Hepatocyte (in vitro differentiated cells): ENCODE results near the gene SMAP1. TPM values are rescaled to one million over a fixed set of nuclear protein-coding genes. Genes with fewer than 3 reads are reported as not detected.

Experiments used
- DNase-seq: peaks from one replicate; pipeline ENCODE4 v3.0.0-alpha.2; 2016; ENCODE audit warnings: low spot score
- H2AFZ ChIP-seq: fragments of 200-600 bp; sonication (generic); 2 replicates; pipeline ENCODE4 v1.6.0; 2016; ENCODE audit warnings: antibody characterized with exemption, mild to moderate bottlenecking
- H3K27ac ChIP-seq: fragments of 200-600 bp; sonication (generic); 2 replicates; pipeline ENCODE4 v1.5.1; 2016; ENCODE audit warnings: mild to moderate bottlenecking
- H3K27me3 ChIP-seq: fragments of 200-600 bp; sonication (generic); 2 replicates; pipeline ENCODE4 v1.6.1; 2016
- H3K36me3 ChIP-seq: fragments of 200-600 bp; sonication (generic); replicated peaks from 2 replicates; pipeline ENCODE4 v1.5.1; 2016; ENCODE audit warnings: low read depth; ENCODE audit not compliant: insufficient read depth
- H3K4me1 ChIP-seq: fragments of 200-600 bp; sonication (generic); 2 replicates; pipeline ENCODE4 v1.5.1; 2016; ENCODE audit warnings: mild to moderate bottlenecking, moderate library complexity; ENCODE audit not compliant: insufficient read depth
- H3K4me2 ChIP-seq: fragments of 200-600 bp; sonication (generic); 2 replicates; pipeline ENCODE4 v1.6.0; 2016
- H3K4me3 ChIP-seq: fragments of 200-600 bp; sonication (generic); 2 replicates; pipeline ENCODE4 v1.5.1; 2016; ENCODE audit warnings: mild to moderate bottlenecking
- H3K79me2 ChIP-seq: fragments of 200-600 bp; sonication (generic); 2 replicates; pipeline ENCODE4 v1.6.0; 2017; ENCODE audit warnings: mild to moderate bottlenecking
- H3K9me2 ChIP-seq: fragments of 200-600 bp; sonication (generic); replicated peaks from 2 replicates; pipeline ENCODE4 v1.6.0; 2017; ENCODE audit warnings: mild to moderate bottlenecking; ENCODE audit not compliant: insufficient read depth
- H3K9me3 ChIP-seq: fragments of 200-600 bp; sonication (generic); 2 replicates; pipeline ENCODE4 v1.5.1; 2016; ENCODE audit warnings: low read depth, mild to moderate bottlenecking
- H4K20me1 ChIP-seq: fragments of 200-600 bp; sonication (generic); 2 replicates; pipeline ENCODE4 v1.6.0; 2016; ENCODE audit warnings: mild to moderate bottlenecking; ENCODE audit not compliant: insufficient read depth, poor library complexity, severe bottlenecking
- CTCF ChIP-seq: fragments of 200-600 bp; sonication (generic); IDR thresholded peaks from 2 replicates; pipeline ENCODE4 v1.5.1; 2016; ENCODE audit warnings: antibody characterized with exemption, mild to moderate bottlenecking; ENCODE audit not compliant: poor library complexity
- EZH2 ChIP-seq: fragments of 200-600 bp; sonication (generic); IDR thresholded peaks from 2 replicates; pipeline ENCODE4 v1.6.1; 2016; ENCODE audit warnings: antibody characterized with exemption, mild to moderate bottlenecking, borderline replicate concordance
- EZH2phosphoT487 ChIP-seq: fragments of 200-600 bp; sonication (generic); IDR thresholded peaks from one replicate; pipeline ENCODE4 v1.6.1; 2018; ENCODE audit warnings: antibody characterized with exemption, mild to moderate bottlenecking, low read depth, moderate library complexity; ENCODE audit not compliant: unreplicated experiment, severe bottlenecking
- WGBS: methylation state at CpG from one replicate; pipeline ENCODE4 v1.1.6; 2016; ENCODE audit warnings: low lambda C conversion rate; ENCODE audit errors: missing lambda C conversion rate; 5-methylcytosine and 5-hydroxymethylcytosine counted together
- polyA plus RNA-seq: library from polyadenylated mRNA; unstranded; fragments of >200 nt; fragmentation: Nextera tagmentation; extraction: Ambion mirVana; gene quantifications from 2 replicates; pipeline ENCODE4 v1.2.1, GENCODE V29; 2016
- total RNA-seq: library from RNA; depleted of rRNA; stranded (reverse); fragments of >200 nt; gene quantifications from 2 replicates; pipeline ENCODE4 v1.2.3, GENCODE V29; 2014

SMAP1 gene
- total and polyA plus RNA-seq, 2 experiments from 2014 or later, result 28.2 to 42.4 TPM

- H3K4me3 ChIP-seq, result no peak overlapping the region
- no peaks in the 10 kb centered on the region for H3K36me3 ChIP-seq
- TF ChIP-seq CTCF, result no peak
- TF ChIP-seq EZH2phosphoT487, result no peak
- TF ChIP-seq EZH2, result no peak
- no peaks in the 10 kb centered on the region for H3K9me3 ChIP-seq
- no peak overlapping the region for H2AFZ ChIP-seq
- H3K27ac ChIP-seq, result no peak overlapping the region
- DNase-seq, result no peak
- 72% methylated on average over 2 of the region's 2 CpGs for WGBS
- no peaks in the 10 kb centered on the region for H3K9me2 ChIP-seq
- H3K4me2 ChIP-seq, result no peak overlapping the region
- H3K79me2 ChIP-seq, result no peaks in the 10 kb centered on the region
- H4K20me1 ChIP-seq, result no peaks in the 10 kb centered on the region
- no peaks in the 10 kb centered on the region for H3K4me1 ChIP-seq
- no peaks in the 10 kb centered on the region for H3K27me3 ChIP-seq
These were observed 236.2 kb downstream of the SMAP1 start for GRCh38 chr6:70903665-70904452.

GRCh38 chr6:70905742-70906141, 238.1 kb downstream of the SMAP1 start:
- Histone ChIP-seq H4K20me1 (no peaks in the 10 kb centered on the region), H3K9me3 (no peaks in the 10 kb centered on the region), H3K4me1 (no peaks in the 10 kb centered on the region), H3K9me2 (no peaks in the 10 kb centered on the region), H3K4me2 (no peak overlapping the region), H3K27ac (no peak overlapping the region), H3K36me3 (no peaks in the 10 kb centered on the region), H3K27me3 (no peaks in the 10 kb centered on the region), H3K4me3 (no peak overlapping the region), H2AFZ (no peak overlapping the region), H3K79me2 (no peaks in the 10 kb centered on the region)
- no peak for DNase-seq
- no peak for TF ChIP-seq CTCF
- no peak for TF ChIP-seq EZH2
- no peak for TF ChIP-seq EZH2phosphoT487
- WGBS, result 96% methylated on average over 1 of the region's 1 CpG

Other genes with a start within 250 kb of the SMAP1 start
- 16.0 and 16.9 TPM in 2 replicates for gene SDHAF4, start 101.0 kb upstream of the SMAP1 start, total RNA-seq
- gene SDHAF4, start 101.0 kb upstream of the SMAP1 start, polyA plus RNA-seq, result 10.9 and 11.9 TPM in 2 replicates